SK-MEL-5 (cell line): ENCODE data around the gene OR8D1. TPM values are rescaled to one million over a fixed set of nuclear protein-coding genes. Genes with fewer than 3 reads are reported as not detected.
A peak's percentile ranks its signal among the peaks of the same experiment; 100 is the strongest.

Experiments
- DNase-seq: peaks from one replicate; pipeline ENCODE4 v3.0.0-alpha.2; 2016; ENCODE audit warnings: low read depth, low spot score
- in situ Hi-C: cut with HindIII; loops from 2 replicates; pipeline ENCODE4 v1.10.0; 2016; ENCODE audit warnings: low sequenced_read_pairs, high pct_unique_total_duplicates, low pct_unique_long_range_greater_than_20kb
- polyA plus RNA-seq, 2 experiments: library from polyadenylated mRNA; depleted of rRNA; stranded (reverse); fragments of >200 nt; gene quantifications; 2 replicates each; pipeline ENCODE4 v1.2.3, GENCODE V29; 2015
- total RNA-seq: library from RNA; depleted of rRNA; stranded (reverse); fragments of >200 nt; shearing (Covaris generic); gene quantifications from 2 replicates; pipeline ENCODE4 v1.2.3, GENCODE V29; 2014; rRNA removed

The OR8D1 gene
- not detected in 2 replicates for total RNA-seq
- not detected in 2 replicates for polyA plus RNA-seq (2015; cell fraction: cytosol; rRNA removed)
- not detected in 2 replicates for polyA plus RNA-seq (2015; cell fraction: nucleus; rRNA removed)

GRCh38 chr11:124313849-124314248 is at the start of gene OR8D1:
Gene OR8D1 (minus strand): TSS chr11:124313949. CDS start chr11:124310766, 3,183 bp downstream.
- in situ Hi-C loops, result no loop called here

GRCh38 chr11:124359566-124359965 is 45.8 kb upstream of the OR8D1 start:
- in situ Hi-C loops, result no loop called here
- no peak for DNase-seq

More at GRCh38 chr11:124313849-124314248, at the start of gene OR8D1:
- no peak for DNase-seq

- no peak for DNase-seq
- in situ Hi-C loops, result no loop called here
These were observed 32.7 kb upstream of the OR8D1 start for GRCh38 chr11:124346311-124346955.

GRCh38 chr11:124344346-124344745 is 30.6 kb upstream of the OR8D1 start:
- in situ Hi-C loops, result no loop called here
- DNase-seq, result no peak

- in situ Hi-C loops, result no loop called here
- DNase-seq, result no peak
These were observed 26.3 kb upstream of the OR8D1 start for GRCh38 chr11:124340142-124340447.

GRCh38 chr11:124339396-124340141 is 25.8 kb upstream of the OR8D1 start:
- in situ Hi-C loops, result no loop called here
- no peak for DNase-seq

GRCh38 chr11:124331873-124332272 is 18.1 kb upstream of the OR8D1 start:
- DNase-seq, result no peak
- in situ Hi-C loops, result no loop called here

GRCh38 chr11:124329787-124330478 is 16.2 kb upstream of the OR8D1 start:
- in situ Hi-C loops, result no loop called here

GRCh38 chr11:124327775-124328174 is 14.0 kb upstream of the OR8D1 start:
- no peak for DNase-seq
- in situ Hi-C loops, result no loop called here

More at GRCh38 chr11:124329787-124330478, 16.2 kb upstream of the OR8D1 start:
- peak; percentile 2 for DNase-seq

- DNase-seq, result no peak
- in situ Hi-C loops, result no loop called here
These were observed 8.6 kb upstream of the OR8D1 start for GRCh38 chr11:124322356-124322755.

- DNase-seq, result no peak
- in situ Hi-C loops, result no loop called here
These were observed 6.3 kb upstream of the OR8D1 start, which contains the start of gene OR8D2 for GRCh38 chr11:124320097-124320496. Gene OR8D2 (minus strand): TSS chr11:124320197. CDS start chr11:124320197, 0 bp downstream.

- no peak for DNase-seq
- in situ Hi-C loops, result no loop called here
These were observed 1.3 kb upstream of the OR8D1 start for GRCh38 chr11:124315052-124315451.

GRCh38 chr11:124313131-124313530 is 618 bp downstream of the OR8D1 start:
- in situ Hi-C loops, result no loop called here

GRCh38 chr11:124311670-124312069 is 2.1 kb downstream of the OR8D1 start:
- in situ Hi-C loops, result no loop called here

More at GRCh38 chr11:124313131-124313530, 618 bp downstream of the OR8D1 start:
- no peak for DNase-seq

GRCh38 chr11:124311269-124311668 is 2.5 kb downstream of the OR8D1 start:
- in situ Hi-C loops, result no loop called here
- no peak for DNase-seq

More at GRCh38 chr11:124311670-124312069, 2.1 kb downstream of the OR8D1 start:
- DNase-seq, result no peak

- no peak for DNase-seq
- in situ Hi-C loops, result no loop called here
These were observed 3.0 kb downstream of the OR8D1 start for GRCh38 chr11:124310721-124311120.

GRCh38 chr11:124307093-124307492 is 6.7 kb downstream of the OR8D1 start:
- DNase-seq, result no peak
- in situ Hi-C loops, result no loop called here
